ENCODE measurements around the gene ITPK1.

The ITPK1 gene

GRCh38 chr14:92959189-92959531, 156.6 kb downstream of the ITPK1 start:
- peaks cover 3 to 10% of the 10 kb centered on the region in 2 donors for H3K4me1 ChIP-seq (ENCODE audit: control insufficient read depth in 1 of 2, insufficient read depth in 2 of 2, low read length in 2 of 2)
- no peaks in the 10 kb centered on the region for H3K9me3 ChIP-seq (ENCODE audit: control insufficient read depth in 1 of 2, low read length in 2 of 2)
- H3K27ac ChIP-seq (ENCODE audit: low read length) = no peak overlapping the region
- H3K4me3 ChIP-seq (ENCODE audit: low read depth in 1 of 2, low read length in 2 of 2) = no peak overlapping the region
- H3K36me3 ChIP-seq (ENCODE audit: control insufficient read depth in 1 of 2, insufficient read depth in 2 of 2, low read length in 2 of 2) = peaks cover 24 to 44% of the 10 kb centered on the region in 2 donors
- no peaks in the 10 kb centered on the region for H3K27me3 ChIP-seq (ENCODE audit: low read depth, low read length)

- Histone ChIP-seq H3K27me3 (ENCODE audit: low read depth, low read length) (no peaks in the 10 kb centered on the region), H3K36me3 (ENCODE audit: control insufficient read depth in 1 of 2, insufficient read depth in 2 of 2, low read length in 2 of 2) (peaks cover 24 to 46% of the 10 kb centered on the region in 2 donors), H3K4me3 (ENCODE audit: low read depth in 1 of 2, low read length in 2 of 2) (no peak overlapping the region), H3K4me1 (ENCODE audit: control insufficient read depth in 1 of 2, insufficient read depth in 2 of 2, low read length in 2 of 2) (peaks cover 0 to 4% of the 10 kb centered on the region in 2 donors), H3K27ac (ENCODE audit: low read length) (no peak overlapping the region), H3K9me3 (ENCODE audit: control insufficient read depth in 1 of 2, low read length in 2 of 2) (no peaks in the 10 kb centered on the region)
These were observed 157.1 kb downstream of the ITPK1 start for GRCh38 chr14:92958373-92959188.

- H3K4me1 ChIP-seq (ENCODE audit: control insufficient read depth in 1 of 2, insufficient read depth in 2 of 2, low read length in 2 of 2) = peaks cover 0 to 3% of the 10 kb centered on the region in 2 donors
- peaks cover 23 to 44% of the 10 kb centered on the region in 2 donors for H3K36me3 ChIP-seq (ENCODE audit: control insufficient read depth in 1 of 2, insufficient read depth in 2 of 2, low read length in 2 of 2)
- no peaks in the 10 kb centered on the region for H3K9me3 ChIP-seq (ENCODE audit: control insufficient read depth in 1 of 2, low read length in 2 of 2)
- H3K27me3 ChIP-seq (ENCODE audit: low read depth, low read length) = no peaks in the 10 kb centered on the region
- H3K4me3 ChIP-seq (ENCODE audit: low read depth in 1 of 2, low read length in 2 of 2) = no peak overlapping the region
- H3K27ac ChIP-seq (ENCODE audit: low read length) = no peak overlapping the region
These were observed 158.8 kb downstream of the ITPK1 start for GRCh38 chr14:92956961-92957360.

- peaks cover 31 to 46% of the 10 kb centered on the region in 2 donors for H3K36me3 ChIP-seq (ENCODE audit: control insufficient read depth in 1 of 2, insufficient read depth in 2 of 2, low read length in 2 of 2)
These were observed 160.3 kb downstream of the ITPK1 start for GRCh38 chr14:92955381-92955780.

GRCh38 chr14:92954933-92955332, 160.8 kb downstream of the ITPK1 start:
- Histone ChIP-seq H3K4me1 (ENCODE audit: control insufficient read depth in 1 of 2, insufficient read depth in 2 of 2, low read length in 2 of 2) (peaks cover 0 to 15% of the 10 kb centered on the region in 2 donors), H3K27ac (ENCODE audit: low read length) (no peak overlapping the region)

More at GRCh38 chr14:92955381-92955780, 160.3 kb downstream of the ITPK1 start:
- no peak overlapping the region for H3K4me3 ChIP-seq (ENCODE audit: low read depth in 1 of 2, low read length in 2 of 2)
- no peaks in the 10 kb centered on the region for H3K9me3 ChIP-seq (ENCODE audit: control insufficient read depth in 1 of 2, low read length in 2 of 2)
- no peak overlapping the region for H3K27ac ChIP-seq (ENCODE audit: low read length)
- peaks cover 0 to 11% of the 10 kb centered on the region in 2 donors for H3K4me1 ChIP-seq (ENCODE audit: control insufficient read depth in 1 of 2, insufficient read depth in 2 of 2, low read length in 2 of 2)
- no peaks in the 10 kb centered on the region for H3K27me3 ChIP-seq (ENCODE audit: low read depth, low read length)

GRCh38 chr14:92953526-92953925, 162.2 kb downstream of the ITPK1 start:
- peaks cover 31 to 40% of the 10 kb centered on the region in 2 donors for H3K36me3 ChIP-seq (ENCODE audit: control insufficient read depth in 1 of 2, insufficient read depth in 2 of 2, low read length in 2 of 2)
- no peak overlapping the region for H3K4me3 ChIP-seq (ENCODE audit: low read depth in 1 of 2, low read length in 2 of 2)
- H3K4me1 ChIP-seq (ENCODE audit: control insufficient read depth in 1 of 2, insufficient read depth in 2 of 2, low read length in 2 of 2) = peaks cover 0 to 17% of the 10 kb centered on the region in 2 donors
- no peaks in the 10 kb centered on the region for H3K27me3 ChIP-seq (ENCODE audit: low read depth, low read length)
- H3K27ac ChIP-seq (ENCODE audit: low read length) = no peak overlapping the region
- no peaks in the 10 kb centered on the region for H3K9me3 ChIP-seq (ENCODE audit: control insufficient read depth in 1 of 2, low read length in 2 of 2)

More at GRCh38 chr14:92954933-92955332, 160.8 kb downstream of the ITPK1 start:
- Histone ChIP-seq H3K36me3 (ENCODE audit: control insufficient read depth in 1 of 2, insufficient read depth in 2 of 2, low read length in 2 of 2) (peaks cover 31 to 48% of the 10 kb centered on the region in 2 donors), H3K27me3 (ENCODE audit: low read depth, low read length) (no peaks in the 10 kb centered on the region), H3K9me3 (ENCODE audit: control insufficient read depth in 1 of 2, low read length in 2 of 2) (no peaks in the 10 kb centered on the region), H3K4me3 (ENCODE audit: low read depth in 1 of 2, low read length in 2 of 2) (no peak overlapping the region)

GRCh38 chr14:92952481-92953298, 163.0 kb downstream of the ITPK1 start:
- H3K27ac ChIP-seq (ENCODE audit: low read length) = no peak overlapping the region
- H3K9me3 ChIP-seq (ENCODE audit: control insufficient read depth in 1 of 2, low read length in 2 of 2) = no peaks in the 10 kb centered on the region
- peaks cover 23 to 40% of the 10 kb centered on the region in 2 donors for H3K36me3 ChIP-seq (ENCODE audit: control insufficient read depth in 1 of 2, insufficient read depth in 2 of 2, low read length in 2 of 2)
- peaks cover 0 to 17% of the 10 kb centered on the region in 2 donors for H3K4me1 ChIP-seq (ENCODE audit: control insufficient read depth in 1 of 2, insufficient read depth in 2 of 2, low read length in 2 of 2)
- no peaks in the 10 kb centered on the region for H3K27me3 ChIP-seq (ENCODE audit: low read depth, low read length)
- H3K4me3 ChIP-seq (ENCODE audit: low read depth in 1 of 2, low read length in 2 of 2) = no peak overlapping the region

- Histone ChIP-seq H3K36me3 (ENCODE audit: control insufficient read depth in 1 of 2, insufficient read depth in 2 of 2, low read length in 2 of 2) (peaks cover 16 to 40% of the 10 kb centered on the region in 2 donors), H3K27ac (ENCODE audit: low read length) (no peak overlapping the region), H3K4me3 (ENCODE audit: low read depth in 1 of 2, low read length in 2 of 2) (no peak overlapping the region)
These were observed 163.7 kb downstream of the ITPK1 start for GRCh38 chr14:92951912-92952471.

GRCh38 chr14:92951261-92951660, 164.5 kb downstream of the ITPK1 start:
- H3K36me3 ChIP-seq (ENCODE audit: control insufficient read depth in 1 of 2, insufficient read depth in 2 of 2, low read length in 2 of 2) = peaks cover 16 to 40% of the 10 kb centered on the region in 2 donors
- H3K9me3 ChIP-seq (ENCODE audit: control insufficient read depth in 1 of 2, low read length in 2 of 2) = no peaks in the 10 kb centered on the region
- H3K4me1 ChIP-seq (ENCODE audit: control insufficient read depth in 1 of 2, insufficient read depth in 2 of 2, low read length in 2 of 2) = peaks cover 0 to 17% of the 10 kb centered on the region in 2 donors
- H3K27ac ChIP-seq (ENCODE audit: low read length) = no peak overlapping the region
- H3K27me3 ChIP-seq (ENCODE audit: low read depth, low read length) = no peaks in the 10 kb centered on the region
- H3K4me3 ChIP-seq (ENCODE audit: low read depth in 1 of 2, low read length in 2 of 2) = no peak overlapping the region

More at GRCh38 chr14:92951912-92952471, 163.7 kb downstream of the ITPK1 start:
- Histone ChIP-seq H3K4me1 (ENCODE audit: control insufficient read depth in 1 of 2, insufficient read depth in 2 of 2, low read length in 2 of 2) (peaks cover 0 to 17% of the 10 kb centered on the region in 2 donors), H3K27me3 (ENCODE audit: low read depth, low read length) (no peaks in the 10 kb centered on the region), H3K9me3 (ENCODE audit: control insufficient read depth in 1 of 2, low read length in 2 of 2) (no peaks in the 10 kb centered on the region)

- Histone ChIP-seq H3K4me1 (ENCODE audit: control insufficient read depth in 1 of 2, insufficient read depth in 2 of 2, low read length in 2 of 2) (peaks cover 0 to 17% of the 10 kb centered on the region in 2 donors), H3K27me3 (ENCODE audit: low read depth, low read length) (no peaks in the 10 kb centered on the region), H3K4me3 (ENCODE audit: low read depth in 1 of 2, low read length in 2 of 2) (no peak overlapping the region), H3K36me3 (ENCODE audit: control insufficient read depth in 1 of 2, insufficient read depth in 2 of 2, low read length in 2 of 2) (peaks cover 16 to 44% of the 10 kb centered on the region in 2 donors), H3K27ac (ENCODE audit: low read length) (no peak overlapping the region), H3K9me3 (ENCODE audit: control insufficient read depth in 1 of 2, low read length in 2 of 2) (no peaks in the 10 kb centered on the region)
These were observed 165.0 kb downstream of the ITPK1 start for GRCh38 chr14:92950773-92951172.

- H3K9me3 ChIP-seq (ENCODE audit: control insufficient read depth in 1 of 2, low read length in 2 of 2) = no peaks in the 10 kb centered on the region
- H3K27me3 ChIP-seq (ENCODE audit: low read depth, low read length) = no peaks in the 10 kb centered on the region
- no peak overlapping the region for H3K4me3 ChIP-seq (ENCODE audit: low read depth in 1 of 2, low read length in 2 of 2)
- peaks cover 11 to 50% of the 10 kb centered on the region in 2 donors for H3K36me3 ChIP-seq (ENCODE audit: control insufficient read depth in 1 of 2, insufficient read depth in 2 of 2, low read length in 2 of 2)
- no peak overlapping the region for H3K27ac ChIP-seq (ENCODE audit: low read length)
- H3K4me1 ChIP-seq (ENCODE audit: control insufficient read depth in 1 of 2, insufficient read depth in 2 of 2, low read length in 2 of 2) = peaks cover 0 to 17% of the 10 kb centered on the region in 2 donors
These were observed 165.6 kb downstream of the ITPK1 start for GRCh38 chr14:92950193-92950540.

Data from muscle layer of duodenum (tissue), 2 donors.